GM19372 (cell line): ENCODE measurements around the gene ZNHIT3.

Experiments used
- ATAC-seq: cut with Tn5 transposase; IDR thresholded peaks from one replicate; pipeline ENCODE4 v1.9.1; 2021; ENCODE audit warnings: mild to moderate bottlenecking, low read depth, moderate library complexity; ENCODE audit not compliant: unreplicated experiment

ZNHIT3 gene

DNA sequence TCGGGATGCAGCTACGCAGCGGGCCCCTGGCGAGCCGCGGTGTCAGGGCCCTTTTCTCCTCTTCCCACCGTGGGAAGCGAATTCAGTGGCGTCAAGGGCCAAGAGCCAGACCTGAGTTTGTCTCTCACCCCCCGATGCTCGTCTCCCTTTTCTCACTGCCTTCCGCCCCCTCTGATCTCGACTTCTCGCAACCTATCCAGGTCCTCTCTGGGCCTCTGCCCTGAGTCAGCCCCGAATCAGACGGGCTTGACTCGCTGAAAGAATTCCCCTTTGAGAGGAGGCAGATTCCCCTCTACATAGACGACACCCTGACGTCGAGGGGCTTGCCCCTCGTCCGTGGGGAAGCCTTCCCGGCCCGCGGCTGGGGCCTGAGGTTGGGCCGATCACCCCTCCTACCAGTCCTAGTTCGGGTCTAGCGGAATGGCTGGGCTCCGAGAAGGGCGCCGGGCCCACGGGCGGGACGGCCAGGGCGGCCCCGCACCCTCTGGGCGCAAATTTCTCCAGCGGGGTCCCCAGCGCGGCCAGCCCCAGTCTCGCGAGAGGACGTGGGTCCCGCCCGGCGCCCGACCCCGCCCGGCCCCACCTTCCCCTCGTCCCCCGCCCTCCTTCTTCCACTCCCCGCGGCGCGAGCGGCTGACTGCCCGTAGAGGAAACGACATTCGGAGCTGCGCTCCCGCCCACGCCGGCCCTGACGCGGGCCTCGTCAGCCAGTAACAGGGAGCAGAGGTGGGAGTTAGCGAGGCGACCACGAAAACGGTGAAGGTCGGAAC lies 58.0 kb downstream of the ZNHIT3 start, which contains the start of gene GGNBP2:
GGNBP2 (plus strand) TSS at position 613 of the 770 bp plus-strand sequence. CDS start 806 bp downstream, outside the sequence.
- peak; percentile 40 for ATAC-seq

DNA sequence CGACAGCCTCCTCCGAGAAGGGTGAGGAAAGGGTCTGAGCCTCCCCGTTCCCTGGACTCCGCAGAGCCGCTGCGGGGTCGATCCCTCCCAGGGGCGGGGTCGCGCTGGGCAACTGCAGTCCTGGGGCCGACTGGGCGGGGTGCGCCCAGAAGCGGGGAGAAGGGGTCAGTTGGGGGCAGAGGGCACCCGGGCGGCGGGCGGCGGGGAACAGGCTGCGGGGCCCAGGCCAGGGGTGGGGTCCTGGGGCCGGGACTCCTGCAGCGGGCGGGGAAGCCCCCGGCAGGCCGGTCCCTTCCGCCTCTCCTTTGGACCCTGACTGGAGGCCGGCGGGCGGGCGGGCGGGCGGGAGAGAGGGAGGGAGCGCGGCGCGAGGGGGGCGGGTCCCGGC lies 58.6 kb downstream of the ZNHIT3 start:
- ATAC-seq, result peak; percentile 41
